Measurements from ENCODE around the gene NT5C2.

GRCh38 chr10:103204353-103205255 lies 11.5 kb upstream of the NT5C2 start:
- TF ChIP-seq CTCF (conservative IDR thresholded peaks at IDR 0.05; ENCODE audit: low read depth, low read length) (no peak), SMC3 (IDR thresholded peaks at IDR 0.05; ENCODE audit: low read depth, low read length) (no peak), POLR2A (IDR thresholded peaks at IDR 0.05; ENCODE audit: low read depth, low read length) (no peak), RCOR1 (IDR thresholded peaks at IDR 0.05; ENCODE audit: insufficient replicate concordance, low read length) (no peak), BHLHE40 (IDR thresholded peaks at IDR 0.05; ENCODE audit: low read depth, low read length) (no peak), ELK1 (IDR thresholded peaks at IDR 0.05; ENCODE audit: borderline replicate concordance, low read depth, low read length) (no peak), USF2 (IDR thresholded peaks at IDR 0.05; ENCODE audit: low read depth, low read length) (no peak), CEBPB (IDR thresholded peaks at IDR 0.05; ENCODE audit: low read depth, low read length) (peak; percentile 53), MAZ (IDR thresholded peaks at IDR 0.05; ENCODE audit: borderline replicate concordance, low read depth, low read length) (no peak), RFX5 (IDR thresholded peaks at IDR 0.05; ENCODE audit: low read depth, low read length) (no peak), FOS (IDR thresholded peaks at IDR 0.05; ENCODE audit: low read depth, low read length) (no peak), MAFK (IDR thresholded peaks at IDR 0.05; ENCODE audit: low read depth, low read length) (peak; percentile 75), MXI1 (IDR thresholded peaks at IDR 0.05; ENCODE audit: borderline replicate concordance, low read depth, low read length) (no peak), RAD21 (IDR thresholded peaks at IDR 0.05; ENCODE audit: low read length) (no peak)

All from IMR-90 (cell line).